Hematopoietic multipotent progenitor cell treated with erythropoietin and hydrocortisone succinate and interleukin-3 and kit ligand, for 8 days (in vitro differentiated cells): ENCODE data around the gene ABL2.
A peak's percentile ranks its signal among the peaks of the same experiment; 100 is the strongest.
"Not testable (repeated sequence)": the region's sequence is repeated elsewhere in the genome, so short reads cannot be mapped to it uniquely, and the experiment has no call there.

ENCODE experiments used
- DNase-seq: peaks from one replicate; pipeline ENCODE4 v3.0.0-alpha.2; 2015

The ABL2 gene

DNA sequence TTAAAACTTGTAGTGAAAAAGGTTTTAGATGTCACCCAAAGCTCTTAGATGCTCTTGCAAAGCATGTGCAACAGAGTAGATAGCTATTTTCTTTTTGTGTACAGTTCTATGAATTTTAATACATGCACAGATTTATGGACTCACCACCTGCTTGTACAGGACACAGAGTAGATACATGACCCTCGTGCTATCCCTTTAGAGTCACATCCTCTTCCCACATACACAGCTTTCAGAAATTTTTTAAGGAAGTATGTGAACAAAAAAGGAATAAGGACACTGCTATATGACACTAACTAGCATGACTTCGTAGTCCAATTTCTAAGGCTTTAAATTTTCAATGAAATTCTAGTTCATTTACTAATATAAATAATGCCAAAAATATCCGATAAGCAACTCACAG, 60.9 kb downstream of the ABL2 start:
- DNase-seq = no peak

GRCh38 chr1:179167955-179168354, 61.5 kb downstream of the ABL2 start:
- DNase-seq = no peak

DNA sequence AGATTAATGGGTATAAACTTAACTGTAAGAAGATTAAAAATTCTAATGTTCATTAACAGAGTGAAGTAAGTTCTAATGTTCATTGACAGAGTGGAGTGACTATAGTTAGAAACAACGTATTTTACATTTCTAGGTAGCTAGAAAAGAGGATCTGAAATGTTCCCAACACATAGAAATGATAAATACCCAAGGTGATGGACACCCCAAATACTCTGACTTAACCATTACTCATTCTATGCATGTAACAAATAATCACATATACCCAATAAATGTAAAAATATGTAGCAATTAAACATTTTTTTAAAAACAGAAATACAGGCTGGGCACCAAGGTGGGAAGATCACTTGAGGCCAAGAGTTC, 62.1 kb downstream of the ABL2 start:
- no peak for DNase-seq

DNA sequence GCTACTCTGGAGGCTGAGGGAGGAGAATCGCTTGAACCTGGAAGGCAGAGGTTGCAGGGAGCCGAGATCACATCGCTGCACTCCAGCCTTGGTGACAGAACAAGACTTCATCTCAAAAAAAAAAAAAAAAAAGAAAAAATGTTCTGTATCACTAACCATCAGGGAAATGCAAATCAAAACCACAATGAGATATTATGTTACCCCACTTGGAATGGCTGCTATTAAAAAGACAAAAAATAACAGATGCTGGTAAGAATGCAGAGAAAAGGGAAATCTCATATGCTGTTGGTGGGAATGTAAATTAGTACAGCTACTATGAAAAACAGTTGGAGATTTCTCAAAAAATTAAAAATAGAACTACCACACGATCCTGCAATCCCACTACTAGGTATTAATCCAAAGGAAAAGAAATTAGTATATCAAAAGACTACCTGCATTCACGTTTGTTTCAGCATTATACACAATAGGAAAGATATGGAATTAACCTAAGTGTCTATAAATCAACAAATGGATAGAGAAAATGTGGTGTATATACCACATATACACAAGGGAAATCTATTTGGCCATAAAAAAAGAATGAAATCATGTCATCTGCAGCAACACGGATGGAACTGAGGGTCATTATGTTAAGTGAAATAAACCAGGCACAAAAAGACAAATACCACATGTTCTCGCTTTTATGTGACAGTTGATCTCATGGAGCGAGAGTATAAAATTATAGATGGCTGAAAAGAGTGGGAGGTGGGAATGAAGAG, 62.6 kb downstream of the ABL2 start:
- DNase-seq = no peak

- DNase-seq = no peak
Observed at GRCh38 chr1:179164494-179164893, 65.0 kb downstream of the ABL2 start.

DNA sequence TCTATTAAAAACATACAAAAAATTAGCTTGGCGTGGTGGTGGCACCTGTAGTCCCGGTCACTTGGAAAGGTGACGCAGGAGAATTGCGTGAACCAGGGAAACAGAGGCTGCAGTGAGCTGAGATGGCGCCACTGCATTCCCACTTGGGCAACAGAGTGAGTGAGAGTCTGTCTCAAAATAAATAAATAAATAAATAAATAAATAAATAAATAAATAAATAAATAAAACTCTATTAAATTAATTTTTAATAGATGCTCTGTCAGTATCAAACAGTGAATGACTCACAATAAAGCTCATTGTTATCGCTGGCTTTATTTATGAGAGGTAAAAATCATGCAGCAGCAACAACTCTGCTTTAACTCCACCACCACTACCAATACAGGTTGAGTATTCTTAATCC, 72.8 kb downstream of the ABL2 start:
- no peak for DNase-seq

DNA sequence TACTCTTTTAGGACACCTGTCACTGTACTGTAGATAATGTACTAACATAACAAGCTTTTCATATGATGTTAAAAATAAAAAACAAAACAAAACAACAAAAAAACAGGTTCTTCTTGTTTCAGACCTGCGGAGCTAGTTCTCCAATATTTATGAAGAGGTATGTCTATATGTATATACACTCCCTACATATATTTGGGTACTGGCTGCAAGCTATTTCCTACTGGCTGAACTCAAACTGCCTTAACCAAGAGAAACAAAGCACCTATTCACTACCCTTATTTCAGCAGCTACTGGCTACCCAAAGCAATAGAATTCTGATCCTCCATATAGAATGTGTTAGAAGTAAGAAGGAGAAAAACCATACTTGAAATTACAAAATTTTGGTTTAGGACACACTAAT, 73.5 kb downstream of the ABL2 start:
- DNase-seq = no peak

DNA sequence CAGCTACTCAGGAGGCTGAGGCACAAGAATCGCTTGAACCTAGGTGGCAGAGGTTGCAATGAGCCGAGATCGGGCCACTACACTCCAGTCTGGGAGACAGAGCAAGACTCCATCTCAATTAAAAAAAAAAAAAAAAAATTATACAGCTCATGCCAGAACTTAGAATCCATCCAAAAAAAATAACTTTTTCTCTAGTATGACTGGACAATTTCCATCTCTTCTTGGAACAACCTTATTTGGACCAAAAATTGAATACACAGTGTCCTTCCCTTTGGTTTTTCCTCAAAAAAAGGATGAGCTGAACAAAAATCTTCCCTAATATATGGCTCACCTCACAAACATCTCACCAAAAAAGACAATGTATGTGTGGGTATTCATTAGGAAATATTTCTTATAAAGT, 73.9 kb downstream of the ABL2 start:
- DNase-seq = no peak

DNA sequence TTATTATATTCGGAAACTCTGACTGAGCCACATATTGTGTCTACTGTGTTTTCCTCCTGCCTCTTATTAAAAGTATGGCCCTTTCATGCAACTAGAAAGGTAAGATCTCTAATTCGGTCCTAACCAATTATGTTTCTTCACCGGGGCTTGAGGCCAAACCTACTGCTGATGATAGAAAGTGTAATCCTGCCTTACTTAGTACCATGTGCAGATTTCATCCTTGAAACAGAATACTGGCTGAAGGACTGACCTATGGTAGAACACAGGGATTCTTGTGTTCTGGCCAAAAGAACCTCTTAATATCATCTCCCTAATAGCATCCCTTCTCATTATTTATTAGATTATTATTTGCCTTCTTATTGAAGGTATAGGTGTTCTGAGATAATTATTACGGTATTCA, 75.0 kb downstream of the ABL2 start:
- DNase-seq = no peak

DNA sequence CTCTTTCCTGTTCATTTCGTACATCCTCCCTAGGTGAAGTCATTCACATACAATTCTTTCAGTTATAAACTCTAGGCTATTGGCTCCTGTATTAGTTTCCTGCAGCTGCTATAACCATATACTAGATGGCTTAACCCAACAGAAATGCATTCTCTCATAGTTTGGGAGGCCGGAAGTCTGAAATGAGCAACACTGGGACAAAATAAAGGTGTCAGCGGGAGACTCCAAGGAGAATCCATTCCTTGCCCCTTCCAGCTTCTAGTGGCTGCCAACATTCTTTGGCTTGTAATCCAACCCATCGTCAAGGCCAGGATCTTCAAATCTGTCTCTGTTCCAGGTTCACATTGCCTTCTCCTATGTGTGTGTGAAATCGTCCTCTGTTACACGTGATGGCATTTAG, 76.3 kb downstream of the ABL2 start:
- no peak for DNase-seq

DNA sequence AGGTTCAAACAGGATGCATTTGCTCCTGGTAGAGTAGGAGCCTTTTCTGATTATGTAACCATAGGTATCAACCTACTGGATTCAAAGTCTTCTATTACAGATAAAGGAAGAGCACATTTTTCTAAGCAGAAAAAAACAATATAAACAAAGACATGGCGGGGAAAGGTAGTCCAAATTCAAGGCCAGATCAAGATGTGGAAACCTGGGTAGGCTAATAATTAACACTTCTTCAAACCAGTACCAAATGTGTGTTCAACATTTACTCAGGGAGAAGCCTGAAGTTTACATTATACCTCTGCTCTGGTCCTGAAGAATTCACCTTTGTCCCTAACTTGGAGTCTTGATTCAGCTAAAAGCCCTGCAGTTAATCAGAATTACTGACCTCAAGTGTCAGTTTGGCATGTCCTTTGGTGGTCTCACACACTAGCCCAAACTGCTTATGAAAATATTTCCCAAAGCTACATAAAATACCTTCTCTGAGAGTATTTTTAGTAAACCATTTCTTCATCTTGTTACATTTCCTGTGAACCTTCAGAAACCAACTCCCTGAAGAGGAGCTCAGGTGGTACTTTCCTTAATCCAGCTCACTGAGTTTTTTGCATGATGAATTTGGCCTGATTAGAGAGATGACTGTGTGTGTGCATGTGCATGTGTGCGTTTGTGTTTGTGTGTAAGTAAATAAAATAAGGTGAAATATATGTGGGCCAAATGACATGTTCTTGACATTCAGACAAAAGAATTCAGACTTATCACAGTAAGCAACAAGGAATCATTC, 77.4 kb downstream of the ABL2 start:
- no peak for DNase-seq

DNA sequence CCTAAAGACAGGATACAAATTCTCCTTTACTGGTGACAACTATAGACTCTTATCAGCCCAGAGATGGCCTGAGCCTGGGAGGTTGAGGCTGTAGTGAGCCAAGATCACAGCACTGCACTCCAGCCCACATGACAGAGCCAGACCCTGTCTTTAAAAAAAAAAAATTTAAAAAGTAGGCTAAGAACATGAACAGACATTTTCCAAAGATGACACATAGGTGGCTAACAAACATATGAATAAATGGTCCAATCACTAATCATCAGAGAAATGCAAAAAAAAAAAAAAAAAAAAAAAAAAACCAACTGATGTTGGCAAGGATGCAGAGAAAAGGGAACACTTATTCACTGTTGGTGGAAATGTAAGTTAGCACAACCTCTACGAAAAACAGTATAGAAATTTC, 82.6 kb downstream of the ABL2 start:
- DNase-seq = no peak

- DNase-seq = no peak
Observed at GRCh38 chr1:179146476-179146875, 83.0 kb downstream of the ABL2 start.

GRCh38 chr1:179145521-179145920, 84.0 kb downstream of the ABL2 start:
- DNase-seq = no peak

GRCh38 chr1:179144626-179145025, 84.9 kb downstream of the ABL2 start:
- no peak for DNase-seq

GRCh38 chr1:179143322-179143721, 86.2 kb downstream of the ABL2 start:
- no peak for DNase-seq

DNA sequence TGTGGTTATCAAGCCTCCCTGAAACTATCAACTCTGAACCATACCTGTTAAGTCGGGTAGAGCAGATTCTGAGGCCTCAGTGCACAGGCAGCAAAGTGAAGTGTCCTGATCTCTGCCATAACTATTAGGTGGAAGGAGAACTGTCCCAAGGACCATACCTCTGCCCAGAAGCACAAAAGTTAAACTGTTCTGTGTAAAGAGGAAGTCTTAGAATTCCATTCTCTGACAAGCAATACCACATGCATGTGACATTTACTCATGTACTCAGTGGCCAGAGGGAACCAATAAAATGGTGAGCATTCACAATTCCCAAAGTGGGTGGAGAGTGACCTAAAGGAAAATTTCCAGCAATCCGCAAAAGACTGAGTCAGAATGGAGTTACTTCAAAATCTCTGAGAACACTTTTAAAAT, 86.6 kb downstream of the ABL2 start:
- no peak for DNase-seq

DNA sequence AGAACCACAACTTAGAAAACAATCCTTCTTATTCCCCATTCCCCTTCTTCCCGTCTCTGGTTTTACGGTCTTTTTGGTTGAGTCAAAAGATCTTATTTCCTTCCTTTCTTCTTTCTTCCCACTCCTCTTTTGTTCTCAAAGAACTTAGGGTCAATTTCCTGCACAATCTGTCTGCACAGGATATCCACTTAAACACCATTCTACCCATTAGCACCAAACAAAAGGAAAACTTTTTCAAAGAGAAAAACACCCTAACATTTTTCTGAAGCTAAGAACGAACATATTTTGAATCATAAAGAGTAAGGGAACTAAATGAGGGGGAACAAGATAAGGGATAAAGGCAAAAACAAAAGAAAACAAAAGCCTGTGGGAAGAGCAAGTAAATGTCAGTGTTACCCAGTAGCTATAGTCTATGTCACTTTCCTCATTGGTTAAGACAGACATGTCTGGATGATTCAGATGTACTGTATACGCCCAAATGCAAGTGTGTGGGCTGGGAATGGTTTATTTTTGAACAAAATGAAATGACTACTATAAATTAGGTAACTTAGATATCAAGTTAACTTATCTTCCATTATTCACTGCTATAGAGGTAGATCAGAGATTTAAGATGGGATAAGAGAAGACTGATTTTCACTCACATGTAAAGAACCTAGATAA, 87.8 kb downstream of the ABL2 start:
- DNase-seq = peak; percentile 51

- DNase-seq = not testable (repeated sequence)
Observed at GRCh38 chr1:179138755-179139154, 90.7 kb downstream of the ABL2 start.

DNA sequence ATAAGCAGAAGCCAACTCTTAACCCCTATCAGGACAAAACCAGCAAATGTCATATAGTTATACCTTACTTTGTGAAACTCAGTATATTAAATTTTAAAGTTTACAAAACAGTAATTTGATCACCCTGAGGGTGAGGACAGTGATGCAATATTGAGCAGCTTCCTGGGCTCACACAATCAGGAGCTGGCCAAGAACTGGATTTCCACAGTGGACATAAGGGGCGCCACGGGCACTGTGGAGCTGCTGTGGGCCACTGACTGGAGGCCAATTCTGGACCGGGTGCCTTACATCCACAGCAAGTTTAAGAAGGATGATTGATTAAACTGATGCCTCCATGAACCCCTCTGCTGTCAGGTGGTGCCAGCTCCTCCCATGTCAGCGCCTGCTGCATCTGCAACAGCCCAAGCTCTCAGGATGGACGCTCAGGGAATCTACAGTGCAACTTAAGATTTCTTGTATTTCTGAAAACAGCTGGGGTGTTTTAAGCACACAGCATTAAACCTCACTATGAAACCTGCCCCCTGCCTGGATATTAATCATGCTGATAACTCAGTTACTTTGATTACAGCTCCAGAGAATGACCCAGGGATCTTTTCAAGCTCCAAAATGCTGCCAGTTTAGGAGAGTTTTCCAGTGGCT, 91.7 kb downstream of the ABL2 start:
- DNase-seq = no peak

DNA sequence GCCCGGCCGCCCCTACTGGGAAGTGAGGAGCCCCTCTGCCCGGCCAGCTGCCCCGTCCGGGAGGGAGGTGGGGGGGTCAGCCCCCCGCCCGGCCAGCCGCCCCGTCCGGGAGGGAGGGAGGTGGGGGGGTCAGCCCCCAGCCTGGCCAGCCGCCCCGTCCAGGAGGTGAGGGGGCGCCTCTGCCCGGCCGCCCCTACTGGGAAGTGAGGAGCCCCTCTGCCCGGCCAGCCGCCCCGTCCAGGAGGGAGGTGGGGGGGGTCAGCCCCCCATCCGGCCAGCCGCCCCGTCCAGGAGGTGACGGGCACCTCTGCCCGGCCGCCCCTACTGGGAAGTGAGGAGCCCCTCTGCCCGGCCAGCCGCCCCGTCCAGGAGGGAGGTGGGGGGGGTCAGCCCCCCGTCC, 93.8 kb downstream of the ABL2 start:
- DNase-seq = not testable (repeated sequence)

DNA sequence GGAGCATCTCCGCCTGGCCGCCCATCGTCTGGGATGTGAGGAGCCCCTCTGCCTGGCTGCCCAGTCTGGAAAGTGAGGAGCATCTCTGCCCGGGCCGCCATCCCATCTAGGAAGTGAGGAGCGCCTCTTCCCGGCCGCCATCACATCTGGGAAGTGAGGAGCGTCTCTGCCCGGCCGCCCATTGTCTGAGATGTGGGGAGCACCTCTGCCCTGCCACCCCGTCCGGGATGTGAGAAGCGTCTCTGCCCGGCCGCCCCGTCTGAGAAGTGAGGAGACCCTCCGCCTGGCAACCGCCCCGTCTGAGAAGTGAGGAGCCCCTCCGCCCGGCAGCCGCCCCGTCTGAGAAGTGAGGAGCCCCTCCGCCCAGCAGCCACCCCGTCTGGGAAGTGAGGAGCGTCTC, 94.3 kb downstream of the ABL2 start:
- DNase-seq = not testable (repeated sequence)

DNA sequence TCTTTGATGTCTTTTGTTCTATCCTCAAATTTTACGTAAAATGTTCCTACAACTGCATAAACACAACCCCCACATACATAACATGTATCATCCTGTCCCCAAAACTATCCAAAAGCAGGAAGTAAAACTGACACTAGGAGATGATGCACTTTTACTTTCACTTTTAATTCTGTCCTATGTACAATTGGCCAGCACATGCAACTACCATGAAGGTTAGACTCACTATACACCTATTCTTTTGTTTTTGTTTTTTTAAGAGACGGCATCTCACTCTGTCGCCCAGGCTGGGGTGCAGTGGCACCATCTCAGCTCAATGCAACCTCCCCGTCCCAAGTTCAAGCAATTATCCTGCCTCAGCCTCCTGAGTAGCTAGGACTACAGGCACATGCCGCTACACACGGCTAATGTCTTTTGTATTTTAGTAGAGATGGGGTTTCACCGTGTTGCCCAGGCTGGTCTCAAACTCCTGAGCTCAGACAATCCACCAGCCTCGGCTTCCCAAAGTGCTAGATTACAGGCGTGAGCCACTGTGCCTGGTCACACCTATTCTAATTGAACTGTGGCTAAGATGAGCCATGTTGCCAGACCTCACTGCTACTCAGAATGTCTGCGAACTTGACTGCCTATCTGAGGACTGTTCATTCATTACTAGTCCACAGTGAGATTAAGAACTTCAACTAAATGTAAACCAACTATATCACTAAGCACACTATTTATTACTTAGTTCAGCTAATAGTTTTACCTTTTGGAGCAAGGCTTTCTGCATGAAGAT, 99.6 kb downstream of the ABL2 start:
- peak; percentile 59 for DNase-seq
